ENCODE data around the gene AKT2. TPM values are rescaled to one million over a fixed set of nuclear protein-coding genes. Genes with fewer than 3 reads are reported as not detected.

AKT2 gene
- total and polyA plus RNA-seq, 10 of the 15 experiments (the other 5 are each of a cell fraction or from before 2014, with no cell fraction given), result 1.0 to 185 (median 71.5) TPM

DNA sequence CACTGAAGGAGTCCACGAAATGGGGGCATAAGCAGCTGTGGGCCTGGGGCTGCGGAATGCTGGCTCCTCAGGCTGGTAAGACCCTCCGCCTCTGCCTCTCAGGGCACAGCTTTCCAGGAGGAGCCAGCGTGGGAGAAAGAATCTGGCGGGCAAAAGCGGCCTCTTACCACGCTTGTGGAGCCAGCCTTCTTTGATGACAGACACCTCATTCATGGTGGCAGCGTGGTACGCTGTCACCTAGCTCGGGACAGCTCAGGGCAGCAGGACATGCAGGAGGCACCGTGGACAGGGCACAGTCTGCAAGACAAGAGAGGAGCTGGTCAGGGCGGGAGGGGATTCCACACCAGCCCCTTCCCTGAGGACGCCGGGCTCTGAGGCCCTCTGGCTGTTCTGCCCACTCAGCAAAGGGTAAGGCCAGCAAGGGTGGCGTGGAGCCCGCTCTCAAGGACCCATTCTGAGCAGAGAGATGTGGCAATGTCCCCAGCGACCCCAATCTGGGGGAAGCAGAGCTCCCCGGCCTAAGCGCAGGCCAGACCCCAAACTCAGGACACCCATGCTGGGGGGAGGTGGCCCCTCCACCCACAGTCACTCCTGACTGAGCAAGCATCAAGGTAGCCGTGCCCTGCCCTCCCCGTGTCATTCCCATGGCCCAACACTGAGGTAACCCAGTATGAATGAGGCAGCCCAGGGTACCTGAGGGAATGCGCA, 19.9 kb downstream of the AKT2 start:
- Histone ChIP-seq H3K9ac (ENCODE audit: control insufficient read depth, insufficient read depth, low read length) (no peak overlapping the region), H3K4me1 (ENCODE audit: control insufficient read depth, insufficient read depth, low read length) (peaks cover 6% of the 10 kb centered on the region; the same call in 1 of the 2 replicates), H3K27me3 (replicated peaks in 1 of 2; ENCODE audit: control insufficient read depth in 2 of 2, insufficient read depth in 2 of 2, low read length in 1 of 2) (no peaks in the 10 kb centered on the region), H3K4me2 (ENCODE audit: control insufficient read depth, insufficient read depth) (no peak overlapping the region), H3K36me3 (ENCODE audit: control insufficient read depth in 2 of 2, insufficient read depth in 2 of 2, low read length in 1 of 2) (peaks cover 25% of the 10 kb centered on the region in 2 experiments), H4K20me1 (ENCODE audit: control insufficient read depth, insufficient read depth) (no peaks in the 10 kb centered on the region; the same call in 1 of the 2 replicates), H2AFZ (ENCODE audit: control insufficient read depth, low read depth, low read length) (no peak overlapping the region), H3K4me3 (no peak overlapping the region), H3K9me3 (replicated peaks; ENCODE audit: control insufficient read depth, insufficient read depth, low read length) (no peaks in the 10 kb centered on the region; the same call in 2 of the 3 replicates), H3K27ac (ENCODE audit: control insufficient read depth, insufficient read depth) (no peak overlapping the region), H3K79me2 (ENCODE audit: control insufficient read depth, insufficient read depth, low read length) (peaks cover 24% of the 10 kb centered on the region)
- intact Hi-C loops (cut with micrococcal nuclease; ENCODE audit: unreplicated experiment) (no loop called here), in situ Hi-C loops (cut with MboI) (no loop called here)
- DNase-seq (ENCODE audit: low read depth, low spot score), result no peak
- ChIA-PET CTCF (no interaction called here), POLR2A (no interaction called here), RAD21 (ENCODE audit: unreplicated experiment) (no interaction called here), SMC1A (ENCODE audit: uncharacterized antibody, unreplicated experiment) (no interaction called here)
- WGBS (ENCODE audit: insufficient coverage, insufficient replicate concordance, low lambda C conversion rate, missing lambda C conversion rate), result 95% methylated on average over 21 of the region's 22 CpGs
- no peak for TF ChIP-seq POLR2AphosphoS5 (IDR thresholded peaks at IDR 0.05; ENCODE audit: low read length)
- TF ChIP-seq RB1 (IDR thresholded peaks at IDR 0.05; ENCODE audit: borderline replicate concordance), result no peak
- no peak for TF ChIP-seq REST (IDR thresholded peaks at IDR 0.05; ENCODE audit: low read depth, low read length)
- no peak for TF ChIP-seq SRF (IDR thresholded peaks at IDR 0.05; ENCODE audit: low read depth in 2 of 2, low read length in 2 of 2)
- TF ChIP-seq BMI1 (IDR thresholded peaks at IDR 0.05; ENCODE audit: borderline replicate concordance), result no peak
- no peak for TF ChIP-seq IRF3 (IDR thresholded peaks at IDR 0.05)
- TF ChIP-seq, protein P1, sequence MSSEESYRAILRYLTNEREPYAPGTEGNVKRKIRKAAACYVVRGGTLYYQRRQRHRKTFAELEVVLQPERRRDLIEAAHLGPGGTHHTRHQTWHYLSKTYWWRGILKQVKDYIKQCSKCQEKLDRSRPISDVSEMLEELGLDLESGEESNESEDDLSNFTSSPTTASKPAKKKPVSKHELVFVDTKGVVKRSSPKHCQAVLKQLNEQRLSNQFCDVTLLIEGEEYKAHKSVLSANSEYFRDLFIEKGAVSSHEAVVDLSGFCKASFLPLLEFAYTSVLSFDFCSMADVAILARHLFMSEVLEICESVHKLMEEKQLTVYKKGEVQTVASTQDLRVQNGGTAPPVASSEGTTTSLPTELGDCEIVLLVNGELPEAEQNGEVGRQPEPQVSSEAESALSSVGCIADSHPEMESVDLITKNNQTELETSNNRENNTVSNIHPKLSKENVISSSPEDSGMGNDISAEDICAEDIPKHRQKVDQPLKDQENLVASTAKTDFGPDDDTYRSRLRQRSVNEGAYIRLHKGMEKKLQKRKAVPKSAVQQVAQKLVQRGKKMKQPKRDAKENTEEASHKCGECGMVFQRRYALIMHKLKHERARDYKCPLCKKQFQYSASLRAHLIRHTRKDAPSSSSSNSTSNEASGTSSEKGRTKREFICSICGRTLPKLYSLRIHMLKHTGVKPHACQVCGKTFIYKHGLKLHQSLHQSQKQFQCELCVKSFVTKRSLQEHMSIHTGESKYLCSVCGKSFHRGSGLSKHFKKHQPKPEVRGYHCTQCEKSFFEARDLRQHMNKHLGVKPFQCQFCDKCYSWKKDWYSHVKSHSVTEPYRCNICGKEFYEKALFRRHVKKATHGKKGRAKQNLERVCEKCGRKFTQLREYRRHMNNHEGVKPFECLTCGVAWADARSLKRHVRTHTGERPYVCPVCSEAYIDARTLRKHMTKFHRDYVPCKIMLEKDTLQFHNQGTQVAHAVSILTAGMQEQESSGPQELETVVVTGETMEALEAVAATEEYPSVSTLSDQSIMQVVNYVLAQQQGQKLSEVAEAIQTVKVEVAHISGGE (CRISPR knock-in tag; IDR thresholded peaks at IDR 0.05), result no peak
- no peak for TF ChIP-seq IKZF1 (conservative IDR thresholded peaks at IDR 0.05)
- no peak for TF ChIP-seq RELA (IDR thresholded peaks at IDR 0.05; ENCODE audit: borderline replicate concordance, partially characterized antibody)
- TF ChIP-seq ZSCAN29 (IDR thresholded peaks at IDR 0.05), result no peak
- no peak for TF ChIP-seq SPI1 (IDR thresholded peaks at IDR 0.05; ENCODE audit: borderline replicate concordance, insufficient read depth, low read depth, low read length)
- TF ChIP-seq CHD2 (IDR thresholded peaks at IDR 0.05; ENCODE audit: borderline replicate concordance, low read depth, low read length), result no peak
- no peak for TF ChIP-seq TBL1XR1 (IDR thresholded peaks at IDR 0.05; ENCODE audit: low read depth, low read length)
- TF ChIP-seq BCL3 (IDR thresholded peaks at IDR 0.05; ENCODE audit: borderline replicate concordance, insufficient read depth, low read depth, low read length, poor library complexity, severe bottlenecking), result no peak
- BruUV-seq (replicated peaks), result no TSS peak
- ATAC-seq, result no peak
- no peak for FAIRE-seq

Data from GM12878 (cell line).